ENCODE results near the gene TNK2. TPM values are rescaled to one million over a fixed set of nuclear protein-coding genes. Genes with fewer than 3 reads are reported as not detected.

Gene TNK2
- total and polyA plus RNA-seq, 2 of the 8 experiments (the other 6 are each of a cell fraction or from before 2014, with no cell fraction given) = 10.4 to 33.9 TPM

DNA sequence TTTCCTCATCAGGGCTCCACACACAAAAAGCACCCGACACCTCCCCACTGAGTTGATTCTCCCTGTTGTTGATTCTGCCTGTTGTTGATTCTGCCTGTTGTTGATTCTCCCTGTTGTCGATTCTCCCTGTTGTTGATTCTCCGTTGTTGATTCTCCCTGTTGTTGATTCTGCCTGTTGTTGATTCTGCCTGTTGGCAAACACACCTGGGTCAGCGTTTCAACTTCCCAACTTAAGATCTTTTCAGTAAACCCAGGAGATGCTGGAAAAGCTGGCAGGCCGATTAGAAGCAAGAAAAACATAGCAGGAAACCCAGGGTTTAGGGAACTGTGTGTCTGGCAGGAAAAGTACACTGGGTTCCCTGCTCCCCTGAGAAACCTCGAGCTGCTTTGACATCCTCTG lies 47.9 kb downstream of the TNK2 start (continued):
- TF ChIP-seq CBX5 (IDR thresholded peaks at IDR 0.05; ENCODE audit: low read depth, low read length) = no peak
- no peak for TF ChIP-seq KDM1A (IDR thresholded peaks at IDR 0.05; ENCODE audit: borderline replicate concordance, low read length)
- no peak for TF ChIP-seq TBP (IDR thresholded peaks at IDR 0.05; ENCODE audit: low read depth, low read length)
- no peak for TF ChIP-seq CREB1 (IDR thresholded peaks at IDR 0.05)
- TF ChIP-seq CHD2 (IDR thresholded peaks at IDR 0.05; ENCODE audit: low read length) = no peak
